GM18526 (cell line): ENCODE results near the gene NEIL3.

Experiments used
- POLR2A ChIP-seq: IDR thresholded peaks from 3 replicates; pipeline ENCODE4 v1.6.1; 2011; ENCODE audit not compliant: insufficient read length; ENCODE audit errors: extremely low read depth

NEIL3 gene

DNA sequence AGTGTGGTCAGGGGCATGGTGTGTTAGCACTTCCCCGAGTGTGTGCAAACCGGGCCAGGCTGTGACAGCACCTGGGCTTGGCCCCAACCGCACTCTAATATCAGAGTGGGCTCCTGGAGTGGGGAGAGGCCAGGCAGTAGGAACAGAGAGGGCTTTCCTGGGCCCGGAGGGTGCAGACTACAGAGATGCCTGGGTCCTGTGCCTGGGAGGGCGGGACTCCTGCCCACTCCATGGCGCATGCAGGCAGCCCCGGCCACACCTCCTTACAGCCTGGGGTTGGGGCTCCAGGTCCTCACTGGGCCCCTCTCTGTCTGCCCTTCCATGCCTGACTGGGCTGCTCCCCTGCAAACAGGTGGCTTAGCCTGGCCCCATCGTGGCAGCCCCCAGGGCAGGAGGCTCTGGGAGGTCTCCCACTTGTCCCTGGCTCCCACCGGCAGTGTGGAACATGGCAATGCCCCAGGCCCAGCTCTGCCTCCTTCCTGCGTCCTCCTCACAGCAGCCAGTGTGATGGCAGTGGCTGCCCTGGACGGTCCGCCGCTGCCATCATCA lies 72.2 kb downstream of the NEIL3 start:
- no peak for TF ChIP-seq POLR2A

- no peak for TF ChIP-seq POLR2A
Observed at GRCh38 chr4:177384856-177385397, 75.3 kb downstream of the NEIL3 start.

GRCh38 chr4:177385576-177386277 lies 76.1 kb downstream of the NEIL3 start:
- no peak for TF ChIP-seq POLR2A

- no peak for TF ChIP-seq POLR2A
Observed at GRCh38 chr4:177386278-177386815, 76.7 kb downstream of the NEIL3 start.

- no peak for TF ChIP-seq POLR2A
Observed at GRCh38 chr4:177391287-177391686, 81.6 kb downstream of the NEIL3 start.

- TF ChIP-seq POLR2A: no peak
Observed at GRCh38 chr4:177391953-177392352, 82.3 kb downstream of the NEIL3 start.

DNA sequence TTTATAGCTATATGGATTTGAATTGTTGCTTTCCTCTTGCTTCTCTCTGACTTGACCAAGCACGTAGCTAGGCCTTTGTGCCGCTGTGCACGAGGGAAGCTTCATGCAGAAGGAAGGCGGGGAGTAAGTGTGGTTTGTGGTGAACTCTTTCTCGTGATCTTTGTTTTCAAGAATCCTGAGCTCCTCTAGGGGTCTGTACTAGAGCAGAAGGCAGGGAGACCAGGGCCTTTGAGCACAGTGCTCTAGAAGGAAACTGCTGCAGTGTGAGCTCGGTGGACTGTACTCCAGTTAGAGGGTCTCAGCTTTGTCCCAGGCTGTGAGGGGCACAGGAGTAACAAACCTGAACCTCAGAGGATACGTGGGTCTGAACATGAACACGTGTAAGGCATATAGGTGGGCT lies 83.6 kb downstream of the NEIL3 start:
- no peak for TF ChIP-seq POLR2A

DNA sequence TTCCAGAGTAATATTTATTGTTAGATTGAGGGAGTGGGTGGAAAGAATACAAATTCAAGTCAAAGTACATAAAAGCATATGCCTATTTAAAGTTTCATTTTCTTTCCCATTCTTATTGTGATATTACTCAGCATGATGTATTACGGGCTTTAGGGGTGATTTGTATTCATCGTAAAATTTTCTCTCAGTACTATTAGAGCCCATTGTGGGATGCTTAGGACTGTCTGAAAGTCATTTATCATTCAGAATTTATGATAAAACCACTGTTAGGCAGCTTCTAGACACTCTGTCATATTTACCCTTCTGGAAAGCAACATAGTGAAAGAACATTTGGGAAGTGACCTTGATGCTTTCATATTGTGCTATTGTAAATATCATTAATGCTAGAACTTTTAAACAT lies 86.7 kb downstream of the NEIL3 start:
- TF ChIP-seq POLR2A: no peak

GRCh38 chr4:177400030-177400429 lies 90.4 kb downstream of the NEIL3 start:
- TF ChIP-seq POLR2A: no peak

DNA sequence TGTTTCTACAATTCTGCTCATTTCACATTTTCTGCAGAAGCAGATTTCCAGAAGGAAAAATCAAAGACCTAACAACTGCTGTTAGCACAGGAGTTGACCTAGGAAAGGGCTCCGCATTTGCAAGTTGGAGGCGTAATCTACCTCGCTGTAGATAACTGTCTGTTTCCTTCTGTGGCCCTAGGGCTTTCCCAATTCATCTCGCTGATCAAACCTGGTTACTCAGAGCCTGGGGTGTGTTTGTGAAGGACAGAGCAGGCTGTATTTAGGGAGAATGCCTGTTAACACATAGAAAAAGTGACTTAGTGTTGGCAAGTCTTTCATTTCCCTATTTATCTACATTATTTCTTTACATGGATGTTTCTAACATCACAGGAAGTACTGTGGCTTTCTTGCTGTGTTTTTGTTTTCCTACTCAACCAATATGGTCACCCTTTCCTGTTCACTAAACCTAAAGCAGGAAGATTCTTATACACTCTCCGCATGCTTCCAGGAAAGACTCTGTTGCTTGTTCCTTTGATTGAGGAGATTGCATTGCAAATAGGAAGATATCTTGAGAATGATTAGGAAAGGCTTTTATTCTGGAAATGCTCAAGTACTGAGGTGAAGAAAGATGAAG lies 92.1 kb downstream of the NEIL3 start:
- TF ChIP-seq POLR2A: no peak

GRCh38 chr4:177403746-177404145 lies 94.1 kb downstream of the NEIL3 start:
- TF ChIP-seq POLR2A: no peak

- TF ChIP-seq POLR2A: no peak
Observed at GRCh38 chr4:177404342-177404741, 94.7 kb downstream of the NEIL3 start.

DNA sequence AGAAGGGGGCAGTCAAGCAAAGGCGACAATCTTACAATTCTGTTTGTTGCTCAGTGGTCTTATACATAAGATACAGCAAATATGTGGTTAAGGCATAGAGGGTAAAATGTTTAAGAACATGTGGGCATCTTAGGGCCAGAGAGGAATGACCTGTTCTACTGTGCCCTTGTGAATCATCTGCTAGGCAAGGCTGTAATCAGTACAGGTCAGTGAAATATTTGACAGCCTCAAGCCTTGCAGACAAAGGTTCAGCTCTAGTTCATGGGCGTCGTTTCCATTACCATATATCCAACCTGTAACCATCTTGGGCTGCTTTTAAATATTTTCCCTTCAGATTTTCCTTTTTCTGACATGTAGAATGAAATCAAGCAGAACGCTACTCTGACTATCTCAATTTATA lies 95.3 kb downstream of the NEIL3 start:
- no peak for TF ChIP-seq POLR2A

- no peak for TF ChIP-seq POLR2A
Observed at GRCh38 chr4:177405508-177405907, 95.8 kb downstream of the NEIL3 start.

GRCh38 chr4:177408023-177408422 lies 98.3 kb downstream of the NEIL3 start:
- no peak for TF ChIP-seq POLR2A

DNA sequence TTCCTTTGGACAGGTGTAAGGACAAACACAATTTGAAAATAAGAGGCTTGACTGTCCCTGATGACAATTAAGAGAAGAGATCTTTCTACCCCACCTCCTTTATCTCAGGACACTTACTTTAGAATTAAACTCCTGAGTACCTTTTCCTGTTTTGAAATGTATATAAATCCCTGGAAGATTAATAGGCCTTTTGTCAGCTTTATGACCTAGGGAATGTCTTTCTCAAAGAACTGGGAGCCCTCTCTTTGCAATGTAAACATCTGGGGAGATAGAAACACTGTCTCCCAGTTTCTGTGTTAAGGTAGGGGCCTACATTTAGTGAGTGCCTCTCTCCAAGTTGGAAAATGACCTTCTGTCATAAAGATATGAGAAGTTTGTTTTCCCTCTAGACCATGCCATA lies 100.9 kb downstream of the NEIL3 start:
- no peak for TF ChIP-seq POLR2A
